C4-2B (cell line): ENCODE data around the gene APBB3.
A peak's percentile ranks its signal among the peaks of the same experiment; 100 is the strongest.

ENCODE experiments used
- H3K27ac ChIP-seq: fragments of 450-650 bp; 2 replicates; pipeline ENCODE4 v1.5.1; 2017
- CTCF ChIP-seq: fragments of 450-650 bp; conservative IDR thresholded peaks from 2 replicates; pipeline ENCODE4 v1.5.1; 2017; ENCODE audit warnings: mild to moderate bottlenecking
- ZFX ChIP-seq: fragments of 450-650 bp; IDR thresholded peaks from 2 replicates; pipeline ENCODE4 v1.6.1; 2017

The APBB3 gene

GRCh38 chr5:140545606-140546005, 18.8 kb downstream of the APBB3 start:
- peak overlapping the region; percentile 89 for H3K27ac ChIP-seq
- TF ChIP-seq ZFX (no peak), CTCF (no peak)

GRCh38 chr5:140544986-140545385, 19.4 kb downstream of the APBB3 start:
- TF ChIP-seq CTCF (no peak), ZFX (no peak)
- H3K27ac ChIP-seq = no peak overlapping the region

- TF ChIP-seq ZFX = no peak
- TF ChIP-seq CTCF = no peak
- H3K27ac ChIP-seq = no peak overlapping the region
Observed at GRCh38 chr5:140542972-140543371, 21.4 kb downstream of the APBB3 start.

GRCh38 chr5:140540227-140540626, 24.2 kb downstream of the APBB3 start:
- TF ChIP-seq CTCF (no peak), ZFX (no peak)
- no peak overlapping the region for H3K27ac ChIP-seq

- no peak for TF ChIP-seq CTCF
- TF ChIP-seq ZFX = no peak
Observed at GRCh38 chr5:140524003-140524402, 40.4 kb downstream of the APBB3 start.

GRCh38 chr5:140513124-140513523, 51.3 kb downstream of the APBB3 start:
- no peak for TF ChIP-seq ZFX
- no peak for TF ChIP-seq CTCF
- H3K27ac ChIP-seq = no peak overlapping the region

More at GRCh38 chr5:140524003-140524402, 40.4 kb downstream of the APBB3 start:
- H3K27ac ChIP-seq = no peak overlapping the region

- H3K27ac ChIP-seq = no peak overlapping the region
- TF ChIP-seq ZFX = no peak
Observed at GRCh38 chr5:140509898-140510297, 54.5 kb downstream of the APBB3 start.
